Stimulated activated memory B cell treated with anti-CD40 and anti-IgM and Interleukin-4, amounts not matched to agents 10 μg/mL and 1 μg/mL and 100 μg/mL, for 72 hours (primary cell): ENCODE measurements around the gene GRK4.
A peak's percentile ranks its signal among the peaks of the same experiment; 100 is the strongest.
"Not testable (repeated sequence)": the region's sequence is repeated elsewhere in the genome, so short reads cannot be mapped to it uniquely, and the experiment has no call there.

Experiments used
- ATAC-seq: fragments of 150-1000 bp; cut with Tn5 transposase; 2 replicates; pipeline ENCODE4 v1.10.0; 2021
- H3K27ac Mint-ChIP-seq: one replicate; pipeline ENCODE4 v1.8.0; 2022; ENCODE audit warnings: mild to moderate bottlenecking, mixed read lengths
- H3K27me3 Mint-ChIP-seq: one replicate; pipeline ENCODE4 v1.8.0; 2022; ENCODE audit warnings: mixed read lengths
- H3K36me3 Mint-ChIP-seq: one replicate; pipeline ENCODE4 v1.8.0; 2022; ENCODE audit warnings: mixed read lengths
- H3K4me1 Mint-ChIP-seq: one replicate; pipeline ENCODE4 v1.8.0; 2022; ENCODE audit warnings: mixed read lengths
- H3K4me3 Mint-ChIP-seq: one replicate; pipeline ENCODE4 v1.8.0; 2022; ENCODE audit warnings: mild to moderate bottlenecking, moderate library complexity, mixed read lengths
- H3K9me3 Mint-ChIP-seq: one replicate; pipeline ENCODE4 v1.8.0; 2022; ENCODE audit warnings: mixed read lengths

GRK4 gene

GRCh38 chr4:3041192-3042142, 78.1 kb downstream of the GRK4 start:
- H3K36me3 Mint-ChIP-seq = peaks cover 32% of the 10 kb centered on the region
- H3K27ac Mint-ChIP-seq = peak overlapping the region; percentile 100
- H3K4me1 Mint-ChIP-seq = peaks cover 85% of the 10 kb centered on the region
- H3K4me3 Mint-ChIP-seq = peak overlapping the region; percentile 93
- H3K9me3 Mint-ChIP-seq = peaks cover 5% of the 10 kb centered on the region
- no peaks in the 10 kb centered on the region for H3K27me3 Mint-ChIP-seq
- ATAC-seq = peak; percentile 70

- Mint-ChIP-seq H3K27ac (peak overlapping the region; percentile 100), H3K4me1 (peaks cover 80% of the 10 kb centered on the region), H3K4me3 (peak overlapping the region; percentile 93), H3K9me3 (peaks cover 5% of the 10 kb centered on the region), H3K27me3 (no peaks in the 10 kb centered on the region), H3K36me3 (peaks cover 32% of the 10 kb centered on the region)
- no peak for ATAC-seq
These were observed 78.9 kb downstream of the GRK4 start for GRCh38 chr4:3042226-3042625.

- Mint-ChIP-seq H3K36me3 (peaks cover 32% of the 10 kb centered on the region), H3K4me1 (peaks cover 78% of the 10 kb centered on the region), H3K4me3 (peak overlapping the region; percentile 47), H3K27me3 (no peaks in the 10 kb centered on the region), H3K27ac (peak overlapping the region; percentile 100), H3K9me3 (peaks cover 5% of the 10 kb centered on the region)
- no peak for ATAC-seq
These were observed 80.1 kb downstream of the GRK4 start for GRCh38 chr4:3043282-3044020.

DNA sequence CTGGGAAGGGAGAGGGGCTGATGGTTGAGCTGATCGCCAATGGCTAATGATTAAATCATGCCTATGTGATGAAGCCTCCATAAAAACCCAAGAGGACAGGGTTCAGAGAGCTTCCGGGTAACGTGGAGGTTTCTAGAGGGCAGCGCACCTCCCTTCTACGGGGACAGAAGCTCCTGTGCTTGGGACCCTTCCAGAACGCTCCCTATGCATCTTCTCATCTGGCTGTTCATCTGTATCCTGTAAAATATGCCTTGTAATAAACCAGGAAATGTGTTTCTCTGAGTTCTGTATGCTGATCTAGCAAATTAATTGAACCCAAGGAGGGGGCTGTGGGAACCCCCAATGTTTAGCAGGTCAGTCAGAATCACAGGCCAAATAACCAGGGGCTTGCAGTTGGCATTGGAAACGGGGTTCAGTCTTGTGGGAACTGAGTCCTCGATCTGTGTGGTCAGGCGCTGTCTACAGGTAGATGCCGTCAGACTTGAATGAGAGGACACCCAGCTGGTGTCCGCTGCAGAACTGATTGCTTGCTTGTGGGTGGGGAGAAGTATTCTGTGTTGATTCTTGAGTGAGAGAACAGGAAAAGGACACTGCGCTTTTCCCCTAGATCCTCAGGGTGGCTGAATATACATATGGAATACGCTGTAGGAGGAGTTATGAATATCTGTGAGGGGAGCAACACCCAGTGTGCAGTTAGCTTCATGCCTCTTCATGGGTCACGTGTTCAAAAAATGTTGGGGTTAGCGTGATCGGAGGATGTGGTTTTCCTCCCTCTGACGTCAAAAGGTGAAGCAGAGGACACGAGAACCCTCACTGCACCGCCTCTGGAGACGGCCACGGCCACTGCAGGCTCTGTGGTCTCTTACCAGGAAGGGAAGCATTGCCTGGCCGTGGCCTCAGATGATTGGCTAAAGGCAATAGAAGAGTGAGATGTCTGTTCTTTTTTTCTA, 81.8 kb downstream of the GRK4 start:
- H3K36me3 Mint-ChIP-seq = peaks cover 32% of the 10 kb centered on the region

GRCh38 chr4:3046162-3046561, 82.8 kb downstream of the GRK4 start:
- peak; percentile 9 for ATAC-seq
- Mint-ChIP-seq H3K9me3 (peaks cover 5% of the 10 kb centered on the region), H3K36me3 (peaks cover 32% of the 10 kb centered on the region), H3K4me3 (no peak overlapping the region), H3K27me3 (no peaks in the 10 kb centered on the region), H3K4me1 (peaks cover 64% of the 10 kb centered on the region), H3K27ac (peak overlapping the region; percentile 93)

More for the DNA sequence above, 81.8 kb downstream of the GRK4 start:
- Mint-ChIP-seq H3K9me3 (peaks cover 5% of the 10 kb centered on the region), H3K4me1 (peaks cover 71% of the 10 kb centered on the region), H3K27ac (peak overlapping the region; percentile 93), H3K27me3 (no peaks in the 10 kb centered on the region), H3K4me3 (peak overlapping the region; percentile 62)
- ATAC-seq = peak; percentile 70

GRCh38 chr4:3046623-3047022, 83.3 kb downstream of the GRK4 start:
- no peaks in the 10 kb centered on the region for H3K27me3 Mint-ChIP-seq
- H3K36me3 Mint-ChIP-seq = peaks cover 32% of the 10 kb centered on the region
- H3K27ac Mint-ChIP-seq = peak overlapping the region; percentile 93
- H3K4me3 Mint-ChIP-seq = no peak overlapping the region
- H3K4me1 Mint-ChIP-seq = peaks cover 59% of the 10 kb centered on the region
- ATAC-seq = no peak
- peaks cover 5% of the 10 kb centered on the region for H3K9me3 Mint-ChIP-seq

GRCh38 chr4:3047464-3048286, 84.3 kb downstream of the GRK4 start:
- peaks cover 27% of the 10 kb centered on the region for H3K36me3 Mint-ChIP-seq
- H3K27me3 Mint-ChIP-seq = no peaks in the 10 kb centered on the region
- peak; percentile 94 for ATAC-seq
- peak overlapping the region; percentile 93 for H3K27ac Mint-ChIP-seq
- peaks cover 5% of the 10 kb centered on the region for H3K9me3 Mint-ChIP-seq
- peak overlapping the region; percentile 67 for H3K4me3 Mint-ChIP-seq
- peaks cover 49% of the 10 kb centered on the region for H3K4me1 Mint-ChIP-seq

DNA sequence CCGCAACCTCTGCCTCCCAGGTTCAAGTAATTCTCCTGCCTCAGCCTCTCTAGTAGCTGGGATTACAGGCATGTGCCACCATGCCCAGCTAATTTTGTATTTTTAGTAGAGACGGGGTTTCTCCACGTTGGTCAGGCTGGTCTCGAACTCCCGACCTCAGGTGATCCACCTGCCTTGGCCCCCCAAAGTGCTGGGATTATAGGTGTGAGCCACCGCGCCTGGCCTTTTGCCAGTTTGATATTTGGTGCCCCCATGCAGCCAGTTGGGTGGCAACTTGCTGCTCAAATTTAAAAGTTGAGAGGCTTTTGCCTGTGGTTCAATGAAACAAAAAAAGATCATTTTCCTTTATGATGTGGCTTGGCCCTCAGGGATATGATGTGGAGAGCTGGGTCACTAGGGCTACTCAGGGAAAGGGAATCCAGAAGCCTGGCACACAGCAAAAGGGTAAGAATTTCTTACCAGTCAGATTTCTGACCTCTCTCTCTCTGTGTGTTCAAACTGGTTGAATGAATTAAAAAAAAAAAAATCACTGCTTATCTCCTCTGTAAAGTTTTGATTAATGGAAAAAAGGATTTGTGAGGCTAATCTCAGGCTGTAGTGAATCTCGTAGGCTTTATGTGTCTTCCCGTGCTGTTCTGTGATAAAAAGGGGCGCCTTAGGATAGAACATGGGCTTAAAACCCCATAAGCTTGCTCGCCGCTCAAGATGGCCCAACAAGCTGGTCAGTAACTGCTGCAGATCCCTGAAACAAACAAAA, 87.9 kb downstream of the GRK4 start:
- not testable (repeated sequence) for H3K27ac Mint-ChIP-seq, H3K9me3 Mint-ChIP-seq, H3K27me3 Mint-ChIP-seq, ATAC-seq, H3K4me3 Mint-ChIP-seq
- peaks cover 18% of the 10 kb centered on the region for H3K4me1 Mint-ChIP-seq
- peaks cover 20% of the 10 kb centered on the region for H3K36me3 Mint-ChIP-seq

DNA sequence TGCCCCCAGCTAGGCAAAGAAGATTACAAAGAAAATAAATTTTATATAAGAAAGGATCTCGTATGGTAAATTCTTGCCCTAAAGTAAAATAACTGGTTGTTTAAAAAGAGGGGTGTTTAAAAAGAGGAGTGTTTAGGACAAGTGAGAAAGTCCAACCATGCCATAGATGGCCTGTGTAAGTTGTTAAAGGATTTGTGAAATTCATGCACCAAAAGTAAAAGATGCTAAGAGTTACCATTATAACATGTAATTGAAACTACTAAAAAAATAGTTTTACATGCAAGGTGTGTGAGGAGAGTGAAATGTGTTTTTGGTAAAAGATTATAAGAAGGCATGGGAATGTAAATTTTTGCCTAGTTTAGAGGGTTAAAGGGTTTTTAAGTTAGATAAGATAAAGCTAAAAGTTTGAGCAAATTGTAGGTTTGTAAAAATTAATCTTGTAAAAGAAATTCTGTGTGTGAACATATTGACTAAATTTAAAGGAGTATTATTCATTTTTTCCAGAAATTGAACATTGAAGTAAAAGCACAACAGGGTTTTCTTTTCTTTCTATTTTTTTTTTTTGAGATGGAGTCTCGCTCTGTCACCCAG, 90.9 kb downstream of the GRK4 start:
- Mint-ChIP-seq H3K27me3 (no peaks in the 10 kb centered on the region), H3K4me1 (peaks cover 12% of the 10 kb centered on the region), H3K36me3 (peaks cover 26% of the 10 kb centered on the region), H3K27ac (no peak overlapping the region), H3K9me3 (peaks cover 3% of the 10 kb centered on the region), H3K4me3 (no peak overlapping the region)
- no peak for ATAC-seq

DNA sequence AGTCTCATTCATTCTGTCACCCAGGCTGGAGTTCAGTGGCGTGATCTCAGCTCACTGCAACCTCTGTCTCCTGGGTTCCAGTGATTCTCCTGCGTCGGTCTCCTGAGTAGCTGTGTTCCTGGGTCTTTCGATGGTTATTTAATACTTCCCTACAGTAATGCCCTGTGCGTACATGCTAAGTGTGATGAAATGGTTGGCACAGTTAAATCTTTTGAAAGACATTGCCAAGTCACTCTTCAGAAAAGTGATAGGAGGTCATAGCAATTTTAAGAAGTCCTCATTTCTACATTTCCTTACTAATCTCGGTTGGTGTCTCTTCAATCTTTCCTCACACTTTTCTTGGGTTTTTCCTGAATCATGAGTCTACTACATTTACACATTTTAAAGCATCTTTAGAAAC, 96.6 kb downstream of the GRK4 start:
- Mint-ChIP-seq H3K27ac (peak overlapping the region; percentile 93), H3K4me1 (peaks cover 32% of the 10 kb centered on the region), H3K36me3 (peaks cover 35% of the 10 kb centered on the region), H3K27me3 (no peaks in the 10 kb centered on the region), H3K4me3 (no peak overlapping the region), H3K9me3 (peaks cover 3% of the 10 kb centered on the region)
- no peak for ATAC-seq

- Mint-ChIP-seq H3K9me3 (no peaks in the 10 kb centered on the region), H3K36me3 (peaks cover 35% of the 10 kb centered on the region), H3K4me3 (no peak overlapping the region)
These were observed 97.6 kb downstream of the GRK4 start for GRCh38 chr4:3060946-3061345.

GRCh38 chr4:3062471-3062870, 99.1 kb downstream of the GRK4 start:
- Mint-ChIP-seq H3K9me3 (no peaks in the 10 kb centered on the region), H3K4me3 (no peak overlapping the region), H3K4me1 (peaks cover 32% of the 10 kb centered on the region), H3K27me3 (no peaks in the 10 kb centered on the region), H3K27ac (no peak overlapping the region), H3K36me3 (peaks cover 36% of the 10 kb centered on the region)
- ATAC-seq = no peak

More at GRCh38 chr4:3060946-3061345, 97.6 kb downstream of the GRK4 start:
- ATAC-seq = no peak
- Mint-ChIP-seq H3K27ac (peak overlapping the region; percentile 19), H3K27me3 (no peaks in the 10 kb centered on the region), H3K4me1 (peaks cover 32% of the 10 kb centered on the region)

DNA sequence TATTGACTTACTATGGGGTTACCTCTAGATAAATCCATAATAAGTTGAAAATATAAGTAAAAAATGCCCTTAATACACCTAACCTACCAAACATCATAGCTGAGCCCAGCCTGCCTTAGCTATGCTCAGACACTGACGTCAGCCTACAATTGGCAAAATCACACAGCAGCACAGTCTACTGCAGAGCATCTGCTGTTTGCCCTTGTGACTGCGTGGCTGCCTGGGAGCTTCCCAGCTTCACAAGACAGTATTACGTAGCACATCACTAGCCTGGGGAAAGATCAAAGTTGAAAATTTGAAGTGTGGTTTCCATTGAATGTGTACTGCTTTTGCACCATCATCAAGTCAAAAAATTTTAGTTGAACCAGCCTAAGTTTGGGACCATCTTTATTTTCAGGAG, 102.2 kb downstream of the GRK4 start:
- Mint-ChIP-seq H3K36me3 (peaks cover 45% of the 10 kb centered on the region), H3K4me1 (peaks cover 14% of the 10 kb centered on the region), H3K27me3 (no peaks in the 10 kb centered on the region), H3K27ac (no peak overlapping the region), H3K9me3 (no peaks in the 10 kb centered on the region), H3K4me3 (no peak overlapping the region)
- ATAC-seq = no peak
